ENCODE measurements around the gene ARHGAP25.
A peak's percentile ranks its signal among the peaks of the same experiment; 100 is the strongest.

The ARHGAP25 gene

GRCh38 chr2:68834737-68835376 lies 100.2 kb downstream of the ARHGAP25 start:
- DNase-seq (ENCODE audit: low spot score) = no peak

- DNase-seq (ENCODE audit: low spot score) = no peak
Observed at GRCh38 chr2:68835621-68836020, 101.0 kb downstream of the ARHGAP25 start.

GRCh38 chr2:68837164-68837860 lies 102.7 kb downstream of the ARHGAP25 start:
- DNase-seq (ENCODE audit: low spot score) = peak; percentile 69

GRCh38 chr2:68837861-68838341 lies 103.3 kb downstream of the ARHGAP25 start:
- DNase-seq (ENCODE audit: low spot score) = no peak

- no peak for DNase-seq (ENCODE audit: low spot score)
Observed at GRCh38 chr2:68838641-68839040, 104.0 kb downstream of the ARHGAP25 start.

- DNase-seq (ENCODE audit: low spot score) = no peak
Observed at GRCh38 chr2:68839260-68839833, 104.7 kb downstream of the ARHGAP25 start.

- no peak for DNase-seq (ENCODE audit: low spot score)
Observed at GRCh38 chr2:68845043-68845442, 110.4 kb downstream of the ARHGAP25 start.

- DNase-seq (ENCODE audit: low spot score) = no peak
Observed at GRCh38 chr2:68846091-68846490, 111.5 kb downstream of the ARHGAP25 start.

- DNase-seq (ENCODE audit: low spot score) = no peak
Observed at GRCh38 chr2:68847751-68848150, 113.1 kb downstream of the ARHGAP25 start.

GRCh38 chr2:68849579-68850030 lies 115.0 kb downstream of the ARHGAP25 start:
- no peak for DNase-seq (ENCODE audit: low spot score)

- no peak for DNase-seq (ENCODE audit: low spot score)
Observed at GRCh38 chr2:68850524-68850923, 115.9 kb downstream of the ARHGAP25 start.

- DNase-seq (ENCODE audit: low spot score) = no peak
Observed at GRCh38 chr2:68853035-68853434, 118.4 kb downstream of the ARHGAP25 start.

GRCh38 chr2:68853915-68854314 lies 119.3 kb downstream of the ARHGAP25 start:
- no peak for DNase-seq (ENCODE audit: low spot score)

GRCh38 chr2:68854476-68854875 lies 119.9 kb downstream of the ARHGAP25 start:
- no peak for DNase-seq (ENCODE audit: low spot score)

GRCh38 chr2:68855550-68855949 lies 120.9 kb downstream of the ARHGAP25 start:
- DNase-seq (ENCODE audit: low spot score) = no peak

- DNase-seq (ENCODE audit: low spot score) = no peak
Observed at GRCh38 chr2:68857202-68857845, 122.7 kb downstream of the ARHGAP25 start.

- no peak for DNase-seq (ENCODE audit: low spot score)
Observed at GRCh38 chr2:68857855-68858456, 123.3 kb downstream of the ARHGAP25 start.

- DNase-seq (ENCODE audit: low spot score) = no peak
Observed at GRCh38 chr2:68860111-68860510, 125.5 kb downstream of the ARHGAP25 start.

GRCh38 chr2:68861330-68861729 lies 126.7 kb downstream of the ARHGAP25 start:
- DNase-seq (ENCODE audit: low spot score) = no peak

- no peak for DNase-seq (ENCODE audit: low spot score)
Observed at GRCh38 chr2:68862889-68863288, 128.3 kb downstream of the ARHGAP25 start.

GRCh38 chr2:68863996-68864395 lies 129.4 kb downstream of the ARHGAP25 start:
- no peak for DNase-seq (ENCODE audit: low spot score)

- DNase-seq (ENCODE audit: low spot score) = no peak
Observed at GRCh38 chr2:68865108-68865507, 130.5 kb downstream of the ARHGAP25 start.
